HS-27A (cell line): Measurements from ENCODE around the gene ZFHX3.
"Not testable (repeated sequence)": the region's sequence is repeated elsewhere in the genome, so short reads cannot be mapped to it uniquely, and the experiment has no call there.

Experiments
- DNase-seq: peaks from one replicate; pipeline ENCODE4 v3.0.0-alpha.2; 2012; ENCODE audit warnings: low read depth, missing footprints

Gene ZFHX3

GRCh38 chr16:72995151-72995881, 52.6 kb downstream of the ZFHX3 start:
- DNase-seq: no peak

- DNase-seq: no peak
Measured at GRCh38 chr16:72992142-72992601, 55.8 kb downstream of the ZFHX3 start.

GRCh38 chr16:72991644-72992043, 56.3 kb downstream of the ZFHX3 start:
- no peak for DNase-seq

- DNase-seq: no peak
Measured at GRCh38 chr16:72991211-72991610, 56.7 kb downstream of the ZFHX3 start.

- DNase-seq: no peak
Measured at GRCh38 chr16:72990571-72990970, 57.4 kb downstream of the ZFHX3 start.

- DNase-seq: peak; percentile 91
Measured at GRCh38 chr16:72989579-72990551, 58.1 kb downstream of the ZFHX3 start.

- not testable (repeated sequence) for DNase-seq
Measured at GRCh38 chr16:72989203-72989578, 58.7 kb downstream of the ZFHX3 start.

- no peak for DNase-seq
Measured at GRCh38 chr16:72988569-72988968, 59.4 kb downstream of the ZFHX3 start.

GRCh38 chr16:72987480-72987901, 60.4 kb downstream of the ZFHX3 start:
- DNase-seq: no peak

- no peak for DNase-seq
Measured at GRCh38 chr16:72985995-72986394, 61.9 kb downstream of the ZFHX3 start.

GRCh38 chr16:72985148-72985941, 62.6 kb downstream of the ZFHX3 start:
- DNase-seq: no peak

- DNase-seq: no peak
Measured at GRCh38 chr16:72983728-72984350, 64.1 kb downstream of the ZFHX3 start.

GRCh38 chr16:72983241-72983640, 64.7 kb downstream of the ZFHX3 start:
- no peak for DNase-seq

- DNase-seq: no peak
Measured at GRCh38 chr16:72979974-72980373, 68.0 kb downstream of the ZFHX3 start.

- no peak for DNase-seq
Measured at GRCh38 chr16:72978212-72978611, 69.7 kb downstream of the ZFHX3 start.

- no peak for DNase-seq
Measured at GRCh38 chr16:72977127-72977526, 70.8 kb downstream of the ZFHX3 start.

- DNase-seq: no peak
Measured at GRCh38 chr16:72976438-72977064, 71.4 kb downstream of the ZFHX3 start.

- DNase-seq: no peak
Measured at GRCh38 chr16:72975809-72976437, 72.0 kb downstream of the ZFHX3 start.

- DNase-seq: no peak
Measured at GRCh38 chr16:72974142-72974769, 73.7 kb downstream of the ZFHX3 start.

GRCh38 chr16:72972878-72973571, 74.9 kb downstream of the ZFHX3 start:
- no peak for DNase-seq
